Peyer's patch (tissue), 4 donors: ENCODE results near the gene PLPP1.

Source experiments
- CTCF ChIP-seq, 6 experiments: fragments of 450-650 bp in 4 of 6; fragments of 200-600 bp in 2 of 6; sonication (generic) in 1 of 6; IDR thresholded peaks; one replicate each; pipeline ENCODE4 v1.5.1; 2017 to 2019; ENCODE audit warnings: antibody characterized with exemption in 6 of 6, mild to moderate bottlenecking in 3 of 6, moderate library complexity in 1 of 6
- POLR2A ChIP-seq, 2 donors: fragments of 450-650 bp; IDR thresholded peaks; one replicate each; pipeline ENCODE4 v1.5.1; 2017; ENCODE audit warnings: antibody characterized with exemption in 2 of 2, mild to moderate bottlenecking in 2 of 2, moderate library complexity in 2 of 2

- TF ChIP-seq POLR2A (IDR thresholded peaks at IDR 0.05) (no peak), CTCF (IDR thresholded peaks at IDR 0.05) (no peak)
These were observed 5.3 kb upstream of the PLPP1 start for GRCh38 chr5:55540024-55540423.
